Measurements from ENCODE around the gene OR10A2. TPM values are rescaled to one million over a fixed set of nuclear protein-coding genes. Genes with fewer than 3 reads are reported as not detected.

The OR10A2 gene
- total RNA-seq, 1 donor from 2014 or later = not detected

Other genes starting within 250 kb of the OR10A2 start
- gene TPP1, start 243.6 kb upstream of the OR10A2 start, total RNA-seq = 231 TPM
- gene DCHS1, start 207.2 kb upstream of the OR10A2 start, total RNA-seq = 23.2 TPM
- gene MRPL17, start 179.7 kb upstream of the OR10A2 start, total RNA-seq = 34.2 TPM
- gene OR2AG2, start 91.1 kb upstream of the OR10A2 start, total RNA-seq = 0.09 TPM
- not detected for gene OR2AG1, start 80.0 kb upstream of the OR10A2 start, total RNA-seq
- 0.18 TPM for gene OR6A2, start 63.4 kb upstream of the OR10A2 start, total RNA-seq
- not detected for gene OR10A5, start 17.4 kb upstream of the OR10A2 start, total RNA-seq
- gene OR10A4, start 13.6 kb downstream of the OR10A2 start, total RNA-seq = not detected
- gene OR2D2, start 29.4 kb downstream of the OR10A2 start, total RNA-seq = not detected
- gene OR2D3, start 57.9 kb downstream of the OR10A2 start, total RNA-seq = not detected
- gene ZNF215, start 63.4 kb downstream of the OR10A2 start, total RNA-seq = 2.3 TPM
- 3.3 TPM for gene ZNF214, start 157.3 kb downstream of the OR10A2 start, total RNA-seq
- gene NLRP14, start 157.4 kb downstream of the OR10A2 start, total RNA-seq = not detected
- gene RBMXL2, start 225.9 kb downstream of the OR10A2 start, total RNA-seq = not detected